ENCODE data around the gene CCDC80.
"Not testable (repeated sequence)": the region's sequence is repeated elsewhere in the genome, so short reads cannot be mapped to it uniquely, and the experiment has no call there.

The CCDC80 gene

GRCh38 chr3:112582244-112582874, 58.6 kb downstream of the CCDC80 start:
- no peak for DNase-seq

- no peak for DNase-seq
Observed at GRCh38 chr3:112579697-112580096, 61.2 kb downstream of the CCDC80 start.

- no peak for DNase-seq
Observed at GRCh38 chr3:112579232-112579631, 61.7 kb downstream of the CCDC80 start.

- no peak for DNase-seq
Observed at GRCh38 chr3:112572701-112573100, 68.2 kb downstream of the CCDC80 start.

GRCh38 chr3:112569265-112569664, 71.7 kb downstream of the CCDC80 start:
- no peak for DNase-seq

- no peak for DNase-seq
Observed at GRCh38 chr3:112568642-112569041, 72.3 kb downstream of the CCDC80 start.

- DNase-seq = no peak
Observed at GRCh38 chr3:112564940-112565305, 76.0 kb downstream of the CCDC80 start.

- DNase-seq = not testable (repeated sequence)
Observed at GRCh38 chr3:112564247-112564939, 76.5 kb downstream of the CCDC80 start.

- peak; percentile 96 for DNase-seq
Observed at GRCh38 chr3:112561734-112562529, 79.0 kb downstream of the CCDC80 start, which contains the start of the genes ATG3 and SLC35A5. TSS of gene ATG3 (minus strand) at chr3:112561962. CDS start at chr3:112561528, 434 bp downstream. TSS of gene SLC35A5 (plus strand) at chr3:112562045. CDS start at chr3:112563404, 1,359 bp downstream.

GRCh38 chr3:112561484-112561733, 79.5 kb downstream of the CCDC80 start:
- no peak for DNase-seq

GRCh38 chr3:112560721-112561483, 80.0 kb downstream of the CCDC80 start:
- peak; percentile 34 for DNase-seq

- no peak for DNase-seq
Observed at GRCh38 chr3:112560307-112560706, 80.6 kb downstream of the CCDC80 start.

GRCh38 chr3:112557976-112558375, 83.0 kb downstream of the CCDC80 start:
- DNase-seq = no peak

GRCh38 chr3:112555535-112556170, 85.3 kb downstream of the CCDC80 start:
- DNase-seq = no peak

- DNase-seq = no peak
Observed at GRCh38 chr3:112550859-112551258, 90.1 kb downstream of the CCDC80 start.
